ENCODE results near the gene SH3PXD2B. TPM values are rescaled to one million over a fixed set of nuclear protein-coding genes. Genes with fewer than 3 reads are reported as not detected.

The SH3PXD2B gene
- total RNA-seq, 3 donors from 2014 or later = 35.3 to 118 (median 43.9) TPM

DNA sequence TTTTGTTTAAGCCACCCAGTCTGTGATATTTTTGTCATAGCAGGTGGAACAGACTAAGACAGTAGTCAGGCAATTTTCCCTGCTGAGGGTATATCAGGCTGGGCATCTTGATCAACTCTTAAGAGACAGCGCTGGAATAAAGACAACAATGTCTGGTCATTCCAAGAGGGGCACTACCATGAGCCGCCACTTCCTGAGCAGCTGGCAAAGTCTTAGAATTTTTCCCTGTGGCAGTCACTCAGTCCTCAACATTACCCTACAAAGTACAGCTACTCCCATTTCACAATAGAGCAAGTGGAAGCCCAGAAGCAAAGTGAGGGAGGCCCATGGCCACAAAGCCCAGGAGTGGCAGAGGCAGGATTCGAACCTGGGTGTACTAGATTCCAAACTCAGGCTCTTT, 74.8 kb downstream of the SH3PXD2B start:
- Histone ChIP-seq H3K27me3 (no peaks in the 10 kb centered on the region), H3K4me3 (no peak overlapping the region), H3K36me3 (no peaks in the 10 kb centered on the region), H3K4me1 (peaks cover 0 to 5% of the 10 kb centered on the region in 2 donors), H3K9me3 (no peaks in the 10 kb centered on the region), H3K27ac (peak overlapping the region; percentile 80 to 85)
- TF ChIP-seq POLR2A (IDR thresholded peaks at IDR 0.05) = no peak
- TF ChIP-seq, protein P1, sequence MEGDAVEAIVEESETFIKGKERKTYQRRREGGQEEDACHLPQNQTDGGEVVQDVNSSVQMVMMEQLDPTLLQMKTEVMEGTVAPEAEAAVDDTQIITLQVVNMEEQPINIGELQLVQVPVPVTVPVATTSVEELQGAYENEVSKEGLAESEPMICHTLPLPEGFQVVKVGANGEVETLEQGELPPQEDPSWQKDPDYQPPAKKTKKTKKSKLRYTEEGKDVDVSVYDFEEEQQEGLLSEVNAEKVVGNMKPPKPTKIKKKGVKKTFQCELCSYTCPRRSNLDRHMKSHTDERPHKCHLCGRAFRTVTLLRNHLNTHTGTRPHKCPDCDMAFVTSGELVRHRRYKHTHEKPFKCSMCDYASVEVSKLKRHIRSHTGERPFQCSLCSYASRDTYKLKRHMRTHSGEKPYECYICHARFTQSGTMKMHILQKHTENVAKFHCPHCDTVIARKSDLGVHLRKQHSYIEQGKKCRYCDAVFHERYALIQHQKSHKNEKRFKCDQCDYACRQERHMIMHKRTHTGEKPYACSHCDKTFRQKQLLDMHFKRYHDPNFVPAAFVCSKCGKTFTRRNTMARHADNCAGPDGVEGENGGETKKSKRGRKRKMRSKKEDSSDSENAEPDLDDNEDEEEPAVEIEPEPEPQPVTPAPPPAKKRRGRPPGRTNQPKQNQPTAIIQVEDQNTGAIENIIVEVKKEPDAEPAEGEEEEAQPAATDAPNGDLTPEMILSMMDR (IDR thresholded peaks at IDR 0.05) = no peak
- no peak for TF ChIP-seq POLR2AphosphoS5 (IDR thresholded peaks at IDR 0.05)
- intact Hi-C loops (cut with DNase I; ENCODE audit: low total_unique reads) = no loop called here
- no peak for DNase-seq (ENCODE audit: low spot score in 2 of 2)

DNA sequence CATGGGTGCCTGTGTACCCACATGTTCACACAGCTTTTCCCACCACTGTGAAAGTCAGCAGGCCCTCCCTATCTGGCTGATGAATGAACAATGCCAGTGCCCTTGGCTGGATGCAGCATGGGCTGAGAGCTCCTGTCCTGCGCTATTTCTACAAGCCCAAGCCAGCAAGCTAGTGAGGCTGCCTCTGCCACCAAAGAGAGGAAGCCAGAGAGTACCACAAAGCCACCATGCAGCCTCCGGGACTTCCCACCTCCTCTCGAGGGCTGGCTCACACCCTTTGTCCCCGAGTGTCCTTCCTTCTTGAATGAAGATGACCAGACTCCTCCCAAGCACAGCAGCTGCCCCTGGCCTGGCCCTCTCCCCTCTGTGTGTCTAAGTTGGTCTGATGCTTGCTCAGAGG, 76.5 kb downstream of the SH3PXD2B start:
- intact Hi-C loops (cut with DNase I; ENCODE audit: low total_unique reads) = no loop called here
- Histone ChIP-seq H3K4me3 (no peak overlapping the region), H3K27me3 (no peaks in the 10 kb centered on the region), H3K27ac (peak overlapping the region in 1 of 2 donors; percentile 19), H3K4me1 (peaks cover 0 to 5% of the 10 kb centered on the region in 2 donors), H3K36me3 (no peaks in the 10 kb centered on the region), H3K9me3 (no peaks in the 10 kb centered on the region)
- DNase-seq (ENCODE audit: low spot score in 2 of 2) = no peak
- TF ChIP-seq POLR2A (IDR thresholded peaks at IDR 0.05) (no peak), POLR2AphosphoS5 (IDR thresholded peaks at IDR 0.05) (no peak)
- TF ChIP-seq, protein P1 (IDR thresholded peaks at IDR 0.05) = no peak

DNA sequence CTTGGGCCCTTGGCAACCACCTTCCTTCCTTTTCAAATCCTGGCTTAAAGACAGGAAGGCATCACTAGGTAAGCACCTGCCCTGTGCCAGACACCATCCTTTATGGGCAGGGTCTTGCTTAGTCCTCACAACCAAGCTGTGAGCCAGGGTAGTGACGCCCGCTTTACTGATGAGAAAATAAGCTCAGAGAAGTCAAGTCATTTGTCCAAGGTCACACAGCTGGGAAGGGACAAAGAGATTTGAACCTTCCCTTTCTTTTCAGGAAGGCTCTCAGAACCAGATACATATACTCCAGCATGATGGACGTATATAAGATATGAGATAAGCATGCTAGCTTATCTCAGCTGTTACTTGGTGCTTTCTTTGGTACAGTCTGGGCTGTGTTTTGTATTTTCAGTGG, 76.9 kb downstream of the SH3PXD2B start:
- intact Hi-C loops (cut with DNase I; ENCODE audit: low total_unique reads) = no loop called here
- Histone ChIP-seq H3K9me3 (no peaks in the 10 kb centered on the region), H3K27ac (peak overlapping the region in 1 of 2 donors; percentile 9), H3K27me3 (no peaks in the 10 kb centered on the region), H3K4me3 (no peak overlapping the region), H3K4me1 (peaks cover 0 to 5% of the 10 kb centered on the region in 2 donors), H3K36me3 (no peaks in the 10 kb centered on the region)
- no peak for TF ChIP-seq POLR2A (IDR thresholded peaks at IDR 0.05)
- no peak for TF ChIP-seq POLR2AphosphoS5 (IDR thresholded peaks at IDR 0.05)
- DNase-seq (ENCODE audit: low spot score in 2 of 2) = no peak

DNA sequence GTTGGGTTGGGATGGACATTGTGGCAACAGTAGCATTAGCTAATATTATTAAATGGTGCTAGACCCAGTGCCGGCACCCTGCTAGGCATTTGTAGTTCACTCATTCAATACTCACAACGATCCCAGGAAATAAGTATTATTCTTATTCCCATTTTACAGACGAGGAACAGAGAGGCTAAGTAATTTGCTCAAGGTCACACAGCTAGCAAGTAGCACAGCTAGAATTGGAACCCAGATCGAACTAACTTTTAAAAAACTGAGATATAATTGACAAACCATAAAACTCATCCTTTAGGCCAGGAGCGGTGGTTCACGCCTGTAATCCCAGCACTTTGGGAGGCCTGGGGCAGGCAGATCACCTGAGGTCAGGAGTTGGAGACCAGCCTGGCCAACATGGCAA, 79.5 kb downstream of the SH3PXD2B start:
- H3K9me3 ChIP-seq = peaks cover 9 to 15% of the 10 kb centered on the region in 2 donors
- no peaks in the 10 kb centered on the region for H3K4me1 ChIP-seq
- TF ChIP-seq, protein P1 (IDR thresholded peaks at IDR 0.05) = no peak
- TF ChIP-seq POLR2A (IDR thresholded peaks at IDR 0.05) = no peak
- TF ChIP-seq POLR2AphosphoS5 (IDR thresholded peaks at IDR 0.05) = no peak
- H3K27ac ChIP-seq = no peak overlapping the region
- no peak for DNase-seq (ENCODE audit: low spot score in 2 of 2)
- intact Hi-C loops (cut with DNase I; ENCODE audit: low total_unique reads) = no loop called here
- H3K4me3 ChIP-seq = no peak overlapping the region
- no peaks in the 10 kb centered on the region for H3K36me3 ChIP-seq
- H3K27me3 ChIP-seq = no peaks in the 10 kb centered on the region

DNA sequence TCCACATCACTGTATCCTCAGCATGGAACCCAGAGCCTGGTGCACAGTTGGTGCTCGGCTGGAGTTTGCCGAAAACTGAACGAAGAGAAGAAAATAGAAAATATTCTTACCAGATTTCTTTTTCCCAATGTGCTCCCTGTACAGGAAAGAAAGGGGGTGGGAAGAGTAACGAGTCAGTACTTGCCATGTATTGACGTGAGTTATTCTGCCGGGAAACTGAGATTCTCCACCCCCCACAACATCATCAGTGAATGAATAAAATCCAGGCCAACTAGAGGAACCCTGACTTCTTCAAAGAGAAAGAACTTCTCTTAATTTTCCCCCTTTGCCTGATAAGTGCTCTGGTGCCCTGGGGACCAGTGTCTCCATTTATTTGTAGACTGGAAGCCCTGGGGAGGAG, 80.6 kb downstream of the SH3PXD2B start:
- TF ChIP-seq POLR2A (IDR thresholded peaks at IDR 0.05) = no peak
- TF ChIP-seq POLR2AphosphoS5 (IDR thresholded peaks at IDR 0.05) = no peak
- TF ChIP-seq, protein P1 (IDR thresholded peaks at IDR 0.05) = no peak
- Histone ChIP-seq H3K4me3 (no peak overlapping the region), H3K9me3 (peaks cover 9 to 15% of the 10 kb centered on the region in 2 donors), H3K27me3 (no peaks in the 10 kb centered on the region), H3K36me3 (no peaks in the 10 kb centered on the region), H3K4me1 (no peaks in the 10 kb centered on the region), H3K27ac (no peak overlapping the region)
- DNase-seq (ENCODE audit: low spot score in 2 of 2) = no peak
- intact Hi-C loops (cut with DNase I; ENCODE audit: low total_unique reads) = no loop called here

DNA sequence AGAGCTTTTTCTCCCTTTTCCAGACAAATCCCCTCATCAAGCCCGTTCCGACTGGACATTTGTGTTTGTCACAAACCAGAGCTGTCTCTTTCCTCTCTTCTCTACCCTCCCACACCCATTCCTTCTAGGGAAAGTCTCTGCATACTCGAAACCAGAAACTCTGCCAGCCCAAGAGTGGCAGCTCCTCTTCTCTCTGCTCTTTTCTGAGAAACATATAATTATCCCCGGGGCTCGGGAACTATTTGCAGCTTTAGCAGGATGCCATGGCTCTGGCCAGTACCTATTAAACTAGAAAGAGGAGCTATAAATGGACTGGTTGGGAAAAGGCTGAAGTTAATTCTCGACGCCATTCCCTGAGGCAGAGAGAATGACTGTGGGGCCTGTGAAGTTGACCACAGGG, 82.6 kb downstream of the SH3PXD2B start:
- no peak overlapping the region for H3K4me3 ChIP-seq
- intact Hi-C loops (cut with DNase I; ENCODE audit: low total_unique reads) = no loop called here
- TF ChIP-seq POLR2AphosphoS5 (IDR thresholded peaks at IDR 0.05) (no peak), POLR2A (IDR thresholded peaks at IDR 0.05) (no peak)
- TF ChIP-seq, protein P1 (IDR thresholded peaks at IDR 0.05) = no peak
- no peaks in the 10 kb centered on the region for H3K36me3 ChIP-seq
- peaks cover 9 to 15% of the 10 kb centered on the region in 2 donors for H3K9me3 ChIP-seq
- no peak overlapping the region for H3K27ac ChIP-seq
- H3K4me1 ChIP-seq = no peaks in the 10 kb centered on the region
- H3K27me3 ChIP-seq = no peaks in the 10 kb centered on the region
- DNase-seq (ENCODE audit: low spot score in 2 of 2) = no peak
